IMR-90 (cell line): ENCODE results near the gene SLC66A2. TPM values are rescaled to one million over a fixed set of nuclear protein-coding genes. Genes with fewer than 3 reads are reported as not detected.

Experiments
- ATAC-seq: fragments of 200-7000 bp; cut with Tn5 transposase; 2 replicates; pipeline ENCODE4 v1.9.1; 2020; ENCODE audit warnings: low read depth, mild to moderate bottlenecking, moderate library complexity
- BruUV-seq: library from RNA; stranded (reverse); fragments of 400-500 nt; replicated peaks from 2 replicates; lab custom pipeline; 2021; lab: Mats Ljungman, UMichigan
- CTCF ChIA-PET: fragments of 300-600 bp; formaldehyde crosslinking; extraction: SDS; loops from one replicate; lab custom pipeline; 2021; ENCODE audit warnings: antibody characterized with exemption; lab: Yijun Ruan, JAX
- POLR2A ChIA-PET: fragments of 300-600 bp; sonication (Branson Sonifier 250); formaldehyde crosslinking; loops from one replicate; lab custom pipeline; 2022; ENCODE audit warnings: antibody characterized with exemption; ENCODE audit not compliant: unreplicated experiment; lab: Charles Lee
- DNase-seq: peaks from one replicate; pipeline ENCODE4 v3.0.0; 2013
- H2AFZ ChIP-seq: replicated peaks from 2 replicates; pipeline ENCODE3; 2013; ENCODE audit warnings: low read length, mild to moderate bottlenecking; ENCODE audit not compliant: poor library complexity
- H2AK5ac ChIP-seq: 2 replicates; pipeline ENCODE4 v1.6.1; 2013; ENCODE audit warnings: low read depth, low read length, inconsistent platforms
- H2AK9ac ChIP-seq: replicated peaks from 2 replicates; pipeline ENCODE3; 2013; ENCODE audit warnings: mild to moderate bottlenecking, low read depth, low read length, moderate library complexity; ENCODE audit not compliant: poor library complexity
- H2BK120ac ChIP-seq: 2 replicates; pipeline ENCODE4 v1.6.1; 2013; ENCODE audit warnings: low read depth, low read length, inconsistent platforms
- H2BK15ac ChIP-seq: 3 replicates; pipeline ENCODE4 v1.6.1; 2013; ENCODE audit warnings: low read depth, low read length, inconsistent platforms
- H2BK20ac ChIP-seq: 2 replicates; pipeline ENCODE4 v1.6.1; 2013; ENCODE audit warnings: low read depth, mild to moderate bottlenecking, inconsistent platforms, low read length, moderate library complexity
- H2BK5ac ChIP-seq: 2 replicates; pipeline ENCODE4 v1.6.1; 2013; ENCODE audit warnings: mild to moderate bottlenecking, low read depth, low read length, inconsistent platforms; ENCODE audit not compliant: poor library complexity, severe bottlenecking
- H3K14ac ChIP-seq: replicated peaks from 2 replicates; pipeline ENCODE4 v1.6.1; 2013; ENCODE audit warnings: low read depth, low read length, inconsistent platforms
- H3K18ac ChIP-seq: 2 replicates; pipeline ENCODE4 v1.6.1; 2013; ENCODE audit warnings: low read depth, low read length, control low read depth
- H3K23ac ChIP-seq: 2 replicates; pipeline ENCODE4 v1.6.1; 2013; ENCODE audit warnings: low read depth, low read length, inconsistent platforms
- H3K27ac ChIP-seq: 2 replicates; pipeline ENCODE4 v1.5.1; 2013; ENCODE audit warnings: mild to moderate bottlenecking, control low read depth, low read length; ENCODE audit not compliant: insufficient read depth
- H3K27me3 ChIP-seq: 2 replicates; pipeline ENCODE4 v1.6.1; 2013; ENCODE audit warnings: low read length; ENCODE audit not compliant: control insufficient read depth, insufficient read depth
- H3K36me3 ChIP-seq: 2 replicates; pipeline ENCODE4 v1.6.1; 2013; ENCODE audit warnings: low read length, mixed read lengths; ENCODE audit not compliant: control insufficient read depth, insufficient read depth
- H3K4ac ChIP-seq: 2 replicates; pipeline ENCODE4 v1.6.1; 2013; ENCODE audit warnings: low read depth, low read length, inconsistent platforms
- H3K4me1 ChIP-seq: 2 replicates; pipeline ENCODE4 v1.6.1; 2013; ENCODE audit warnings: low read length, mixed read lengths; ENCODE audit not compliant: control insufficient read depth, insufficient read depth
- H3K4me2 ChIP-seq: 2 replicates; pipeline ENCODE4 v1.6.1; 2013; ENCODE audit warnings: low read depth, mild to moderate bottlenecking, control low read depth, low read length, moderate library complexity
- H3K4me3 ChIP-seq: 2 replicates; pipeline ENCODE4 v1.5.1; 2013; ENCODE audit warnings: low read depth, mild to moderate bottlenecking, control low read depth, low read length, moderate library complexity; ENCODE audit not compliant: insufficient read depth
- H3K56ac ChIP-seq: 2 replicates; pipeline ENCODE4 v1.6.1; 2013; ENCODE audit warnings: low read length, inconsistent platforms; ENCODE audit not compliant: insufficient read depth; ENCODE audit errors: extremely low read depth
- H3K79me1 ChIP-seq, 2 experiments: 2 replicates each; pipeline ENCODE4 v1.6.1; 2013; ENCODE audit warnings: low read length in 2 of 2, inconsistent platforms in 1 of 2, low read depth in 1 of 2
- H3K9ac ChIP-seq: 2 replicates; pipeline ENCODE4 v1.6.1; 2013; ENCODE audit warnings: low read depth, low read length, control low read depth
- H3K9me1 ChIP-seq: 2 replicates; pipeline ENCODE4 v1.6.1; 2013; ENCODE audit warnings: low read length, inconsistent platforms; ENCODE audit not compliant: insufficient read depth
- H3K9me3 ChIP-seq: 2 replicates; pipeline ENCODE4 v1.6.1; 2013; ENCODE audit warnings: low read length; ENCODE audit not compliant: control insufficient read depth, insufficient read depth
- H4K20me1 ChIP-seq: 2 replicates; pipeline ENCODE4 v1.6.1; 2013; ENCODE audit warnings: low read length, inconsistent platforms; ENCODE audit not compliant: insufficient read depth
- H4K5ac ChIP-seq: 2 replicates; pipeline ENCODE4 v1.6.1; 2013; ENCODE audit warnings: mild to moderate bottlenecking, low read depth, low read length, control low read depth
- H4K8ac ChIP-seq, 2 experiments: 2 replicates each; pipeline ENCODE4 v1.6.1; 2013; ENCODE audit warnings: low read depth in 2 of 2, low read length in 2 of 2, control low read depth in 1 of 2, inconsistent platforms in 1 of 2
- H4K91ac ChIP-seq: 2 replicates; pipeline ENCODE4 v1.6.1; 2013; ENCODE audit warnings: low read depth, low read length, inconsistent platforms; ENCODE audit not compliant: insufficient read depth
- RAD21 ChIP-seq: IDR thresholded peaks from 2 replicates; pipeline ENCODE4 v1.6.1; 2012; ENCODE audit warnings: low read length, improper control_type of control experiment
- RCOR1 ChIP-seq: IDR thresholded peaks from 2 replicates; pipeline ENCODE4 v1.6.1; 2012; ENCODE audit warnings: mild to moderate bottlenecking, low read length, improper control_type of control experiment; ENCODE audit not compliant: insufficient replicate concordance
- SMC3 ChIP-seq: fragments of 150-350 bp; IDR thresholded peaks from 2 replicates; pipeline ENCODE4 v1.6.1; 2016; ENCODE audit warnings: low read depth, mild to moderate bottlenecking, antibody characterized with exemption, low read length, moderate library complexity
- WGBS, 2 experiments: methylation state at CpG; one replicate each; pipeline versions ENCODE4 v1.1.5 to v1.1.7; 2013; ENCODE audit warnings: missing lambda C conversion rate in 2 of 2; ENCODE audit not compliant: insufficient read length in 1 of 2; ENCODE audit errors: extremely low coverage in 2 of 2; 5-methylcytosine and 5-hydroxymethylcytosine counted together
- dilution Hi-C: fragments of 300-500 bp; cut with HindIII; formaldehyde crosslinking; loops from one replicate; pipeline ENCODE4 v1.14.3; 2018; ENCODE audit warnings: low sequenced_read_pairs; ENCODE audit not compliant: unreplicated experiment
- in situ Hi-C: fragments of 300-500 bp; cut with MboI; formaldehyde crosslinking; loops from 3 replicates; pipeline ENCODE4 v1.14.3; 2019; ENCODE audit warnings: low sequenced_read_pairs, inconsistent platforms, mixed read lengths
- intact Hi-C: fragments of 100-400 bp; cut with micrococcal nuclease; formaldehyde crosslinking; loops from 2 replicates; pipeline ENCODE4 v1.10.0; 2022
- polyA plus RNA-seq, 3 experiments: library from polyadenylated mRNA; depleted of rRNA; stranded (reverse); fragments of >200 nt; gene quantifications; 2 replicates each; pipeline ENCODE4 v1.2.3, GENCODE V29; 2012; ENCODE audit warnings: low replicate concordance in 1 of 3
- total RNA-seq: library from RNA; depleted of rRNA; stranded (reverse); fragments of >200 nt; gene quantifications from 2 replicates; pipeline ENCODE4 v1.2.3, GENCODE V29; 2012
- TF ChIP-seq, protein P1 (sequence below): fragments of 150-350 bp; IDR thresholded peaks from 2 replicates; pipeline ENCODE4 v1.6.1; 2016; ENCODE audit warnings: low read depth, mild to moderate bottlenecking, low read length, moderate library complexity, borderline replicate concordance
- TF ChIP-seq, protein P2 (sequence below): conservative IDR thresholded peaks from 2 replicates; pipeline ENCODE4 v1.5.1; 2012; ENCODE audit warnings: mild to moderate bottlenecking, low read depth, low read length, improper control_type of control experiment

SLC66A2 gene
- total and polyA plus RNA-seq, 2 of the 4 experiments (the other 2 are of a cell fraction) = 17.6 to 23.5 TPM

DNA sequence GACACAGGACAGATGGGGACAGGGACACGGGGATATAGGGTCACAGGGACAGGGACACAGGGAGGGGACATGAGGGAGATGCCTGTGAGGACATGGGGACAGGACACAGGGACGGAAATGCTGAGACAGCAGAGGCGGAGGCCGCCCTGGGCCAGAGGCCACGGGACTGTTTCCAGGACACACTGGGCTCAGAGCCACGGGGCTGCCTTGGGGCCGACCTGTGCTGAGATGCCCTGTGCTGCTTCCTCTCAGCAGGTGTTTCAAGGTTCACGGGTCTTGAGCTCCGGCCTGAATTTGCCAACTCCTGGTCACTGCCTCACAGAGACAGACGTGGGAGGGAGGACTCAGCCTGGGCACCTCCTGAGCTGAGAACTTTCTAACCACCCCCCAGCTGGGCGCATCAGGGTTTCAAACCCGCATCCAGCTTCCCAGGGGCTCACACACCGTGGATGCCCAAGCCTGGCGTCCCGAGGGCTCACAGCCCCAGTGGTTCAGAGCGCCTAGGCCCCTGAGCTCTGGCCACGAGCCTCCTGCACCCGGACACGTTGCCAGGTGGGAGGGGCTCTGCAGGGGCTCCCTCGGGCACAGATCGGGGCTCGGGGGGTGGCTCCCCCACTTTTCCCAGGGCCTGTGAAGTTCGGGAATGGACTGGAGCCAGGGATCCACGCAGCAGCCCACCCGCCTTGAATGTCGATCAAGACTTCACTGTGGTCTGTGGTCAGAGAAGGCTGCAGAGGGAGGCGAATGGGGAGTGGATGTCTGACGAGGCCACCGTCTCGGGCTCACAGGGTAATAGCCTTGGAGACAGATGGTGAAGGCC, 64.1 kb downstream of the SLC66A2 start:
- Histone ChIP-seq H3K27ac (no peak overlapping the region), H3K9ac (no peak overlapping the region), H3K4me3 (no peak overlapping the region), H3K14ac (no peak overlapping the region), H3K56ac (no peak overlapping the region), H4K91ac (no peak overlapping the region), H2BK15ac (no peak overlapping the region), H2BK5ac (no peak overlapping the region), H2AFZ (no peak overlapping the region), H4K8ac (no peak overlapping the region), H3K9me1 (no peaks in the 10 kb centered on the region), H3K4ac (no peak overlapping the region), H3K36me3 (no peaks in the 10 kb centered on the region), H3K9me3 (peaks cover 36% of the 10 kb centered on the region), H3K18ac (no peak overlapping the region), H3K4me1 (no peaks in the 10 kb centered on the region), H4K5ac (no peak overlapping the region), H2AK5ac (no peak overlapping the region), H2AK9ac (no peak overlapping the region), H3K4me2 (no peak overlapping the region), H4K20me1 (no peaks in the 10 kb centered on the region), H2BK20ac (no peak overlapping the region), H3K79me1 (no peaks in the 10 kb centered on the region), H3K23ac (no peak overlapping the region), H2BK120ac (no peak overlapping the region), H3K27me3 (no peaks in the 10 kb centered on the region)
- ATAC-seq (no peak), DNase-seq (no peak)
- ChIA-PET POLR2A (no interaction called here), CTCF (no interaction called here)
- dilution Hi-C loops = no loop called here
- BruUV-seq = no TSS peak
- in situ Hi-C loops = no loop called here
- 84% methylated on average over 11 of the region's 30 CpGs; no CpG with 5 or more reads in 1 of the 2 experiments for WGBS, 2 experiments
- intact Hi-C loops = no loop called here
- TF ChIP-seq RCOR1 (no peak), RAD21 (no peak), SMC3 (no peak)
- TF ChIP-seq, protein P1, sequence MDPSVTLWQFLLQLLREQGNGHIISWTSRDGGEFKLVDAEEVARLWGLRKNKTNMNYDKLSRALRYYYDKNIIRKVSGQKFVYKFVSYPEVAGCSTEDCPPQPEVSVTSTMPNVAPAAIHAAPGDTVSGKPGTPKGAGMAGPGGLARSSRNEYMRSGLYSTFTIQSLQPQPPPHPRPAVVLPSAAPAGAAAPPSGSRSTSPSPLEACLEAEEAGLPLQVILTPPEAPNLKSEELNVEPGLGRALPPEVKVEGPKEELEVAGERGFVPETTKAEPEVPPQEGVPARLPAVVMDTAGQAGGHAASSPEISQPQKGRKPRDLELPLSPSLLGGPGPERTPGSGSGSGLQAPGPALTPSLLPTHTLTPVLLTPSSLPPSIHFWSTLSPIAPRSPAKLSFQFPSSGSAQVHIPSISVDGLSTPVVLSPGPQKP = no peak
- TF ChIP-seq, protein P2, sequence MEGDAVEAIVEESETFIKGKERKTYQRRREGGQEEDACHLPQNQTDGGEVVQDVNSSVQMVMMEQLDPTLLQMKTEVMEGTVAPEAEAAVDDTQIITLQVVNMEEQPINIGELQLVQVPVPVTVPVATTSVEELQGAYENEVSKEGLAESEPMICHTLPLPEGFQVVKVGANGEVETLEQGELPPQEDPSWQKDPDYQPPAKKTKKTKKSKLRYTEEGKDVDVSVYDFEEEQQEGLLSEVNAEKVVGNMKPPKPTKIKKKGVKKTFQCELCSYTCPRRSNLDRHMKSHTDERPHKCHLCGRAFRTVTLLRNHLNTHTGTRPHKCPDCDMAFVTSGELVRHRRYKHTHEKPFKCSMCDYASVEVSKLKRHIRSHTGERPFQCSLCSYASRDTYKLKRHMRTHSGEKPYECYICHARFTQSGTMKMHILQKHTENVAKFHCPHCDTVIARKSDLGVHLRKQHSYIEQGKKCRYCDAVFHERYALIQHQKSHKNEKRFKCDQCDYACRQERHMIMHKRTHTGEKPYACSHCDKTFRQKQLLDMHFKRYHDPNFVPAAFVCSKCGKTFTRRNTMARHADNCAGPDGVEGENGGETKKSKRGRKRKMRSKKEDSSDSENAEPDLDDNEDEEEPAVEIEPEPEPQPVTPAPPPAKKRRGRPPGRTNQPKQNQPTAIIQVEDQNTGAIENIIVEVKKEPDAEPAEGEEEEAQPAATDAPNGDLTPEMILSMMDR = no peak
